ENCODE measurements around the gene FRAS1. TPM values are rescaled to one million over a fixed set of nuclear protein-coding genes. Genes with fewer than 3 reads are reported as not detected.
A peak's percentile ranks its signal among the peaks of the same experiment; 100 is the strongest.

The FRAS1 gene
- total and polyA plus RNA-seq, 2 of the 8 experiments (the other 6 are each of a cell fraction or from before 2014, with no cell fraction given): 38.5 to 109 TPM

- TF ChIP-seq CHD7 (IDR thresholded peaks at IDR 0.05; ENCODE audit: insufficient replicate concordance, low read length) (peak; percentile 56), TCF12 (IDR thresholded peaks at IDR 0.05; ENCODE audit: low read depth, low read length) (no peak), SUZ12 (IDR thresholded peaks at IDR 0.05; ENCODE audit: low read length) (no peak), EP300 (IDR thresholded peaks at IDR 0.05; ENCODE audit: borderline replicate concordance in 1 of 2, low read depth in 2 of 2, low read length in 2 of 2) (no peak), E2F6 (IDR thresholded peaks at IDR 0.05) (no peak), JUND (IDR thresholded peaks at IDR 0.05; ENCODE audit: low read length) (no peak), NANOG (IDR thresholded peaks at IDR 0.05; ENCODE audit: insufficient read depth, low read depth, low read length, poor library complexity, severe bottlenecking) (peak; percentile 52)
Measured at GRCh38 chr4:78336093-78336943, 279.2 kb downstream of the FRAS1 start (continued).

All from H1 (cell line).